Measurements from ENCODE around the gene NFIB. TPM values are rescaled to one million over a fixed set of nuclear protein-coding genes. Genes with fewer than 3 reads are reported as not detected.
A peak's percentile ranks its signal among the peaks of the same experiment; 100 is the strongest.

The NFIB gene
- total and polyA plus RNA-seq, 2 of the 13 experiments (the other 11 are each of a cell fraction or from before 2014, with no cell fraction given), result 0.98 to 4.6 TPM

DNA sequence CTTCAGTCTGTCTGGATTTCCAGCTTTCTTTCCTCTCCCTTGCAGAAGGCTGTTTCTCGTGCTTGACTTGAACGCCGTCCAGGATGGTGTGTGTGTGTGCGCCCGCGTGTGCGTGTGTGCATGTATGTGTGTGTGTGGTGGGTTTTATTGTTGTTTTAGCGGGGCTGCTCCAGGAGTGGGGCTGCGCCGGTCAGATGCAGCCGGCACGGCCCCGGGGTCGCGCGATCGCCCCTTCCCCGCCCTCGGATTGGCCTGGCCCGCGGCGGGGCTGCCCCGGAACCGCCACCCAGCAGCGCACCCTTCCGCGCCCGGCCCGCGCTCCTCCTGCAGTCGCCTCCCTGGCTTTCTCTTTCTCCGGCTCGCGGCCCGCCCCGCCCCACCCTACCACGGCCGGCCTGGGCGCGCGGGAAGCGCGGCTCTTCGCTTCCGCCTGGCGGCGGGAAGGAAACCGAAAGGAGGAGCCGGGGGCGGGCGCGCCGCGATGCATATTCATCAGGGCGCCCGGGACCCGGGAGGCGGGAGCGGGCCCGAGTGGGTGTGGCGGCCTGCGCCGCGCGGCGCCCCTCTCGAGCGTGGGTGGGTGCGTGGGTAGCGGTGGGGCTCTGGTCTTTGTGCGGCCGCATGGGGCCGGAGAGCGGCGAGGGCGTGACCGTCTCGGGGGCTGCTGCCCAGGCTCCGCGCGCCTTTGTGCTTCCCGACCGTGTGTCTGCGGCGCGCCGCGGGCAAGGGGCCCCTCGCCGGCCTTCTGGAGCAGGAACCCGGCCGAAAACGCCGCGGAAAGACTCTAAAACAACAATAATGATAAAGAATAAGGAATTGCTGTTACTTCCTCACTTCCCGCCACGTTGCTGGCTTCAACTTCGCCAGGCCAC lies 8.5 kb upstream of the NFIB start (continued):
- TF ChIP-seq, protein P1, sequence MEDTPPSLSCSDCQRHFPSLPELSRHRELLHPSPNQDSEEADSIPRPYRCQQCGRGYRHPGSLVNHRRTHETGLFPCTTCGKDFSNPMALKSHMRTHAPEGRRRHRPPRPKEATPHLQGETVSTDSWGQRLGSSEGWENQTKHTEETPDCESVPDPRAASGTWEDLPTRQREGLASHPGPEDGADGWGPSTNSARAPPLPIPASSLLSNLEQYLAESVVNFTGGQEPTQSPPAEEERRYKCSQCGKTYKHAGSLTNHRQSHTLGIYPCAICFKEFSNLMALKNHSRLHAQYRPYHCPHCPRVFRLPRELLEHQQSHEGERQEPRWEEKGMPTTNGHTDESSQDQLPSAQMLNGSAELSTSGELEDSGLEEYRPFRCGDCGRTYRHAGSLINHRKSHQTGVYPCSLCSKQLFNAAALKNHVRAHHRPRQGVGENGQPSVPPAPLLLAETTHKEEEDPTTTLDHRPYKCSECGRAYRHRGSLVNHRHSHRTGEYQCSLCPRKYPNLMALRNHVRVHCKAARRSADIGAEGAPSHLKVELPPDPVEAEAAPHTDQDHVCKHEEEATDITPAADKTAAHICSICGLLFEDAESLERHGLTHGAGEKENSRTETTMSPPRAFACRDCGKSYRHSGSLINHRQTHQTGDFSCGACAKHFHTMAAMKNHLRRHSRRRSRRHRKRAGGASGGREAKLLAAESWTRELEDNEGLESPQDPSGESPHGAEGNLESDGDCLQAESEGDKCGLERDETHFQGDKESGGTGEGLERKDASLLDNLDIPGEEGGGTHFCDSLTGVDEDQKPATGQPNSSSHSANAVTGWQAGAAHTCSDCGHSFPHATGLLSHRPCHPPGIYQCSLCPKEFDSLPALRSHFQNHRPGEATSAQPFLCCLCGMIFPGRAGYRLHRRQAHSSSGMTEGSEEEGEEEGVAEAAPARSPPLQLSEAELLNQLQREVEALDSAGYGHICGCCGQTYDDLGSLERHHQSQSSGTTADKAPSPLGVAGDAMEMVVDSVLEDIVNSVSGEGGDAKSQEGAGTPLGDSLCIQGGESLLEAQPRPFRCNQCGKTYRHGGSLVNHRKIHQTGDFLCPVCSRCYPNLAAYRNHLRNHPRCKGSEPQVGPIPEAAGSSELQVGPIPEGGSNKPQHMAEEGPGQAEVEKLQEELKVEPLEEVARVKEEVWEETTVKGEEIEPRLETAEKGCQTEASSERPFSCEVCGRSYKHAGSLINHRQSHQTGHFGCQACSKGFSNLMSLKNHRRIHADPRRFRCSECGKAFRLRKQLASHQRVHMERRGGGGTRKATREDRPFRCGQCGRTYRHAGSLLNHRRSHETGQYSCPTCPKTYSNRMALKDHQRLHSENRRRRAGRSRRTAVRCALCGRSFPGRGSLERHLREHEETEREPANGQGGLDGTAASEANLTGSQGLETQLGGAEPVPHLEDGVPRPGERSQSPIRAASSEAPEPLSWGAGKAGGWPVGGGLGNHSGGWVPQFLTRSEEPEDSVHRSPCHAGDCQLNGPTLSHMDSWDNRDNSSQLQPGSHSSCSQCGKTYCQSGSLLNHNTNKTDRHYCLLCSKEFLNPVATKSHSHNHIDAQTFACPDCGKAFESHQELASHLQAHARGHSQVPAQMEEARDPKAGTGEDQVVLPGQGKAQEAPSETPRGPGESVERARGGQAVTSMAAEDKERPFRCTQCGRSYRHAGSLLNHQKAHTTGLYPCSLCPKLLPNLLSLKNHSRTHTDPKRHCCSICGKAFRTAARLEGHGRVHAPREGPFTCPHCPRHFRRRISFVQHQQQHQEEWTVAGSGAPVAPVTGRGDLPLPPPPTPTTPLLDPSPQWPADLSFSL (CRISPR knock-in tag; IDR thresholded peaks at IDR 0.05), result peak; percentile 74; the same call in 1 of the 2 replicates
- TF ChIP-seq NONO (IDR thresholded peaks at IDR 0.05), result no peak
- peak; percentile 65 for TF ChIP-seq NONO (CRISPR knock-in tag; conservative IDR thresholded peaks at IDR 0.05)
- peak; percentile 61; the same call in 1 of the 2 replicates for TF ChIP-seq ZNF564 (CRISPR knock-in tag; IDR thresholded peaks at IDR 0.05)
- TF ChIP-seq ZNF562 (CRISPR knock-in tag; IDR thresholded peaks at IDR 0.05; ENCODE audit: borderline replicate concordance), result no peak
- TF ChIP-seq, protein P2, sequence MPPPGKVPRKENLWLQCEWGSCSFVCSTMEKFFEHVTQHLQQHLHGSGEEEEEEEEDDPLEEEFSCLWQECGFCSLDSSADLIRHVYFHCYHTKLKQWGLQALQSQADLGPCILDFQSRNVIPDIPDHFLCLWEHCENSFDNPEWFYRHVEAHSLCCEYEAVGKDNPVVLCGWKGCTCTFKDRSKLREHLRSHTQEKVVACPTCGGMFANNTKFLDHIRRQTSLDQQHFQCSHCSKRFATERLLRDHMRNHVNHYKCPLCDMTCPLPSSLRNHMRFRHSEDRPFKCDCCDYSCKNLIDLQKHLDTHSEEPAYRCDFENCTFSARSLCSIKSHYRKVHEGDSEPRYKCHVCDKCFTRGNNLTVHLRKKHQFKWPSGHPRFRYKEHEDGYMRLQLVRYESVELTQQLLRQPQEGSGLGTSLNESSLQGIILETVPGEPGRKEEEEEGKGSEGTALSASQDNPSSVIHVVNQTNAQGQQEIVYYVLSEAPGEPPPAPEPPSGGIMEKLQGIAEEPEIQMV (CRISPR knock-in tag; IDR thresholded peaks at IDR 0.05; ENCODE audit: low read depth), result no peak; the same call in 1 of the 2 replicates
- TF ChIP-seq, protein P3, sequence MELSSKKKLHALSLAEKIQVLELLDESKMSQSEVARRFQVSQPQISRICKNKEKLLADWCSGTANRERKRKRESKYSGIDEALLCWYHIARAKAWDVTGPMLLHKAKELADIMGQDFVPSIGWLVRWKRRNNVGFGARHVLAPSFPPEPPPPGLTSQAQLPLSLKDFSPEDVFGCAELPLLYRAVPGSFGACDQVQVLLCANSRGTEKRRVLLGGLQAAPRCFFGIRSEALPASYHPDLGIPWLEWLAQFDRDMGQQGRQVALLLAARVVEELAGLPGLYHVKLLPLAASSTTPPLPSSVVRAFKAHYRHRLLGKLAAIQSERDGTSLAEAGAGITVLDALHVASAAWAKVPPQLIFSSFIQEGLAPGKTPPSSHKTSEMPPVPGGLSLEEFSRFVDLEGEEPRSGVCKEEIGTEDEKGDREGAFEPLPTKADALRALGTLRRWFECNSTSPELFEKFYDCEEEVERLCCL (CRISPR knock-in tag; IDR thresholded peaks at IDR 0.05; ENCODE audit: borderline replicate concordance), result no peak
- TF ChIP-seq, protein P4, sequence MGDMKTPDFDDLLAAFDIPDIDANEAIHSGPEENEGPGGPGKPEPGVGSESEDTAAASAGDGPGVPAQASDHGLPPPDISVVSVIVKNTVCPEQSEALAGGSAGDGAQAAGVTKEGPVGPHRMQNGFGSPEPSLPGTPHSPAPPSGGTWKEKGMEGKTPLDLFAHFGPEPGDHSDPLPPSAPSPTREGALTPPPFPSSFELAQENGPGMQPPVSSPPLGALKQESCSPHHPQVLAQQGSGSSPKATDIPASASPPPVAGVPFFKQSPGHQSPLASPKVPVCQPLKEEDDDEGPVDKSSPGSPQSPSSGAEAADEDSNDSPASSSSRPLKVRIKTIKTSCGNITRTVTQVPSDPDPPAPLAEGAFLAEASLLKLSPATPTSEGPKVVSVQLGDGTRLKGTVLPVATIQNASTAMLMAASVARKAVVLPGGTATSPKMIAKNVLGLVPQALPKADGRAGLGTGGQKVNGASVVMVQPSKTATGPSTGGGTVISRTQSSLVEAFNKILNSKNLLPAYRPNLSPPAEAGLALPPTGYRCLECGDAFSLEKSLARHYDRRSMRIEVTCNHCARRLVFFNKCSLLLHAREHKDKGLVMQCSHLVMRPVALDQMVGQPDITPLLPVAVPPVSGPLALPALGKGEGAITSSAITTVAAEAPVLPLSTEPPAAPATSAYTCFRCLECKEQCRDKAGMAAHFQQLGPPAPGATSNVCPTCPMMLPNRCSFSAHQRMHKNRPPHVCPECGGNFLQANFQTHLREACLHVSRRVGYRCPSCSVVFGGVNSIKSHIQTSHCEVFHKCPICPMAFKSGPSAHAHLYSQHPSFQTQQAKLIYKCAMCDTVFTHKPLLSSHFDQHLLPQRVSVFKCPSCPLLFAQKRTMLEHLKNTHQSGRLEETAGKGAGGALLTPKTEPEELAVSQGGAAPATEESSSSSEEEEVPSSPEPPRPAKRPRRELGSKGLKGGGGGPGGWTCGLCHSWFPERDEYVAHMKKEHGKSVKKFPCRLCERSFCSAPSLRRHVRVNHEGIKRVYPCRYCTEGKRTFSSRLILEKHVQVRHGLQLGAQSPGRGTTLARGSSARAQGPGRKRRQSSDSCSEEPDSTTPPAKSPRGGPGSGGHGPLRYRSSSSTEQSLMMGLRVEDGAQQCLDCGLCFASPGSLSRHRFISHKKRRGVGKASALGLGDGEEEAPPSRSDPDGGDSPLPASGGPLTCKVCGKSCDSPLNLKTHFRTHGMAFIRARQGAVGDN (CRISPR knock-in tag; IDR thresholded peaks at IDR 0.05), result peak; percentile 89
- TF ChIP-seq PHF21A (CRISPR knock-in tag; IDR thresholded peaks at IDR 0.05), result 0 out of 2 replicates have a peak, but pooled peaks have one; percentile 33
- TF ChIP-seq, protein P5, sequence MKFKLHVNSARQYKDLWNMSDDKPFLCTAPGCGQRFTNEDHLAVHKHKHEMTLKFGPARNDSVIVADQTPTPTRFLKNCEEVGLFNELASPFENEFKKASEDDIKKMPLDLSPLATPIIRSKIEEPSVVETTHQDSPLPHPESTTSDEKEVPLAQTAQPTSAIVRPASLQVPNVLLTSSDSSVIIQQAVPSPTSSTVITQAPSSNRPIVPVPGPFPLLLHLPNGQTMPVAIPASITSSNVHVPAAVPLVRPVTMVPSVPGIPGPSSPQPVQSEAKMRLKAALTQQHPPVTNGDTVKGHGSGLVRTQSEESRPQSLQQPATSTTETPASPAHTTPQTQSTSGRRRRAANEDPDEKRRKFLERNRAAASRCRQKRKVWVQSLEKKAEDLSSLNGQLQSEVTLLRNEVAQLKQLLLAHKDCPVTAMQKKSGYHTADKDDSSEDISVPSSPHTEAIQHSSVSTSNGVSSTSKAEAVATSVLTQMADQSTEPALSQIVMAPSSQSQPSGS (CRISPR knock-in tag; IDR thresholded peaks at IDR 0.05), result 0 out of 2 replicates have a peak, but pooled peaks have one; percentile 14
- peak; percentile 20; the same call in 1 of the 2 replicates for TF ChIP-seq SOX5 (CRISPR knock-in tag; IDR thresholded peaks at IDR 0.05; ENCODE audit: borderline replicate concordance)
- TF ChIP-seq ZNF468 (CRISPR knock-in tag; IDR thresholded peaks at IDR 0.05), result no peak

All from HepG2 (cell line).